DOHH2 (cell line): ENCODE data around the gene KLHDC7A.
A peak's percentile ranks its signal among the peaks of the same experiment; 100 is the strongest.

ENCODE experiments used
- H3F3A ChIP-seq: fragments of 200-600 bp; sonication (generic), shearing (Covaris generic); 2 replicates; pipeline ENCODE4 v1.6.0; 2016; ENCODE audit warnings: antibody characterized with exemption, mild to moderate bottlenecking; ENCODE audit not compliant: control insufficient read depth, insufficient read depth
- H3K27ac ChIP-seq: fragments of 200-600 bp; sonication (generic); 2 replicates; pipeline ENCODE4 v1.5.1; 2014; ENCODE audit warnings: low read depth, mild to moderate bottlenecking, low read length, moderate library complexity
- H3K27me3 ChIP-seq: fragments of 200-600 bp; sonication (generic); 2 replicates; pipeline ENCODE4 v1.6.1; 2014; ENCODE audit warnings: mild to moderate bottlenecking, low read length, mixed read lengths; ENCODE audit not compliant: control insufficient read depth
- H3K36me3 ChIP-seq: fragments of 200-600 bp; sonication (generic); 2 replicates; pipeline ENCODE4 v1.6.1; 2014; ENCODE audit warnings: mild to moderate bottlenecking, low read length, moderate library complexity, mixed read lengths; ENCODE audit not compliant: control insufficient read depth
- H3K4me1 ChIP-seq: fragments of 200-600 bp; sonication (generic); 2 replicates; pipeline ENCODE4 v1.6.1; 2014; ENCODE audit warnings: mild to moderate bottlenecking, low read length, mixed read lengths; ENCODE audit not compliant: control insufficient read depth
- H3K4me2 ChIP-seq: fragments of 200-600 bp; sonication (generic); 2 replicates; pipeline ENCODE4 v1.6.0; 2014; ENCODE audit warnings: mild to moderate bottlenecking, low read length, moderate library complexity
- H3K4me3 ChIP-seq: fragments of 200-600 bp; sonication (generic); 2 replicates; pipeline ENCODE4 v1.5.1; 2014; ENCODE audit warnings: mild to moderate bottlenecking, low read length, mixed read lengths
- H3K79me2 ChIP-seq: fragments of 200-600 bp; sonication (generic); 2 replicates; pipeline ENCODE4 v1.6.1; 2014; ENCODE audit warnings: mild to moderate bottlenecking, low read length, mixed read lengths; ENCODE audit not compliant: control insufficient read depth
- H3K9me2 ChIP-seq: fragments of 200-600 bp; sonication (generic); replicated peaks from 2 replicates; pipeline ENCODE4 v1.6.1; 2014; ENCODE audit warnings: mild to moderate bottlenecking, low read length, mixed read lengths; ENCODE audit not compliant: control insufficient read depth
- H3K9me3 ChIP-seq: fragments of 200-600 bp; sonication (generic); 2 replicates; pipeline ENCODE4 v1.6.1; 2014; ENCODE audit warnings: antibody characterized with exemption, low read length, mixed read lengths; ENCODE audit not compliant: control insufficient read depth, insufficient read depth
- H4K20me1 ChIP-seq: fragments of 200-600 bp; sonication (generic); 2 replicates; pipeline ENCODE4 v1.6.0; 2014; ENCODE audit warnings: low read depth, mild to moderate bottlenecking, antibody characterized with exemption, low read length, moderate library complexity; ENCODE audit not compliant: control insufficient read depth, insufficient read depth
- EZH2phosphoT487 ChIP-seq: fragments of 200-600 bp; sonication (generic); IDR thresholded peaks from 2 replicates; pipeline ENCODE4 v1.6.1; 2017; ENCODE audit warnings: borderline replicate concordance, mild to moderate bottlenecking, antibody characterized with exemption, low read length, moderate library complexity, mixed read lengths
- TF ChIP-seq, protein P1 (sequence below): fragments of 200-600 bp; sonication (generic); IDR thresholded peaks from one replicate; pipeline ENCODE4 v1.5.1; 2014; ENCODE audit warnings: antibody characterized with exemption, mild to moderate bottlenecking, low read depth, low read length; ENCODE audit not compliant: poor library complexity, severe bottlenecking

KLHDC7A gene

GRCh38 chr1:18485227-18485626, 4.5 kb downstream of the KLHDC7A start:
- Histone ChIP-seq H3K4me1 (no peaks in the 10 kb centered on the region), H3K4me2 (no peak overlapping the region), H3K9me3 (no peaks in the 10 kb centered on the region), H3K27me3 (peaks cover 2% of the 10 kb centered on the region; the same call in 1 of the 2 replicates), H4K20me1 (no peaks in the 10 kb centered on the region), H3K27ac (no peak overlapping the region), H3K4me3 (no peak overlapping the region), H3K36me3 (no peaks in the 10 kb centered on the region), H3K79me2 (no peaks in the 10 kb centered on the region), H3F3A (no peaks in the 10 kb centered on the region), H3K9me2 (no peaks in the 10 kb centered on the region)
- no peak for TF ChIP-seq EZH2phosphoT487
- TF ChIP-seq, protein P1, sequence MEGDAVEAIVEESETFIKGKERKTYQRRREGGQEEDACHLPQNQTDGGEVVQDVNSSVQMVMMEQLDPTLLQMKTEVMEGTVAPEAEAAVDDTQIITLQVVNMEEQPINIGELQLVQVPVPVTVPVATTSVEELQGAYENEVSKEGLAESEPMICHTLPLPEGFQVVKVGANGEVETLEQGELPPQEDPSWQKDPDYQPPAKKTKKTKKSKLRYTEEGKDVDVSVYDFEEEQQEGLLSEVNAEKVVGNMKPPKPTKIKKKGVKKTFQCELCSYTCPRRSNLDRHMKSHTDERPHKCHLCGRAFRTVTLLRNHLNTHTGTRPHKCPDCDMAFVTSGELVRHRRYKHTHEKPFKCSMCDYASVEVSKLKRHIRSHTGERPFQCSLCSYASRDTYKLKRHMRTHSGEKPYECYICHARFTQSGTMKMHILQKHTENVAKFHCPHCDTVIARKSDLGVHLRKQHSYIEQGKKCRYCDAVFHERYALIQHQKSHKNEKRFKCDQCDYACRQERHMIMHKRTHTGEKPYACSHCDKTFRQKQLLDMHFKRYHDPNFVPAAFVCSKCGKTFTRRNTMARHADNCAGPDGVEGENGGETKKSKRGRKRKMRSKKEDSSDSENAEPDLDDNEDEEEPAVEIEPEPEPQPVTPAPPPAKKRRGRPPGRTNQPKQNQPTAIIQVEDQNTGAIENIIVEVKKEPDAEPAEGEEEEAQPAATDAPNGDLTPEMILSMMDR, result no peak

GRCh38 chr1:18486195-18486594, 5.5 kb downstream of the KLHDC7A start:
- no peaks in the 10 kb centered on the region for H4K20me1 ChIP-seq
- TF ChIP-seq, protein P1, result peak; percentile 27
- TF ChIP-seq EZH2phosphoT487, result no peak
- H3K27ac ChIP-seq, result no peak overlapping the region
- no peak overlapping the region for H3K4me2 ChIP-seq
- H3K79me2 ChIP-seq, result no peaks in the 10 kb centered on the region
- no peaks in the 10 kb centered on the region for H3F3A ChIP-seq
- no peaks in the 10 kb centered on the region for H3K36me3 ChIP-seq
- H3K9me3 ChIP-seq, result no peaks in the 10 kb centered on the region
- H3K9me2 ChIP-seq, result no peaks in the 10 kb centered on the region
- no peaks in the 10 kb centered on the region for H3K4me1 ChIP-seq
- no peak overlapping the region for H3K4me3 ChIP-seq
- H3K27me3 ChIP-seq, result peaks cover 2% of the 10 kb centered on the region; the same call in 1 of the 2 replicates

GRCh38 chr1:18489417-18490143, 8.8 kb downstream of the KLHDC7A start:
- H4K20me1 ChIP-seq, result no peaks in the 10 kb centered on the region
- no peaks in the 10 kb centered on the region for H3K79me2 ChIP-seq
- no peaks in the 10 kb centered on the region for H3F3A ChIP-seq
- peaks cover 2% of the 10 kb centered on the region; the same call in 1 of the 2 replicates for H3K27me3 ChIP-seq
- no peak for TF ChIP-seq EZH2phosphoT487
- TF ChIP-seq, protein P1, result no peak
- no peaks in the 10 kb centered on the region for H3K9me3 ChIP-seq
- H3K4me3 ChIP-seq, result no peak overlapping the region
- H3K27ac ChIP-seq, result no peak overlapping the region
- no peaks in the 10 kb centered on the region for H3K4me1 ChIP-seq
- H3K4me2 ChIP-seq, result no peak overlapping the region
- no peaks in the 10 kb centered on the region for H3K9me2 ChIP-seq
- no peaks in the 10 kb centered on the region for H3K36me3 ChIP-seq
